HepG2 (cell line): ENCODE data around the gene GPX2. TPM values are rescaled to one million over a fixed set of nuclear protein-coding genes. Genes with fewer than 3 reads are reported as not detected.
A peak's percentile ranks its signal among the peaks of the same experiment; 100 is the strongest.

Source experiments
- ATAC-seq: fragments of 200-7000 bp; cut with Tn5 transposase; 3 replicates; pipeline ENCODE4 v1.9.1; 2020; ENCODE audit warnings: mild to moderate bottlenecking, moderate library complexity
- BruUV-seq: library from RNA; stranded (reverse); fragments of 400-500 nt; replicated peaks from 2 replicates; lab custom pipeline; 2021; lab: Mats Ljungman, UMichigan
- CTCF ChIA-PET: fragments of 300-600 bp; formaldehyde crosslinking; extraction: SDS; loops from one replicate; lab custom pipeline; 2021; ENCODE audit warnings: low total read pairs, inconsistent platforms, low intra/inter-chr PET ratio; lab: Yijun Ruan, JAX
- POLR2A ChIA-PET: fragments of 350-600 bp; sonication (Branson Sonifier 250); formaldehyde crosslinking; loops from one replicate; lab custom pipeline; 2020; ENCODE audit warnings: antibody characterized with exemption, inconsistent platforms; lab: Yijun Ruan, JAX
- DNase-seq: peaks from one replicate; pipeline ENCODE4 v3.0.0-alpha.2; 2015; ENCODE audit warnings: low spot score
- FAIRE-seq: peaks from 3 replicates; lab custom pipeline; 2011; peaks lifted over from hg19 to GRCh38; lab: Jason Lieb, UNC
- H2AFZ ChIP-seq: one replicate; pipeline ENCODE4 v1.6.1; 2011; ENCODE audit warnings: low read length, inconsistent platforms
- H3K27ac ChIP-seq: fragments of 300-600 bp; 3 replicates; pipeline ENCODE4 v1.8.0; 2011; ENCODE audit warnings: mixed run types, mild to moderate bottlenecking, mixed read lengths, low read length, inconsistent platforms; ENCODE audit not compliant: insufficient read depth; ENCODE audit errors: extremely low read length
- H3K27me3 ChIP-seq, 2 experiments: fragments of 200-600 bp in 1 of 2; 2 replicates in 1 of 2; 3 replicates in 1 of 2; pipeline versions ENCODE4 v1.6.0 to v1.8.0; 2011; ENCODE audit warnings: low read length in 2 of 2, mild to moderate bottlenecking in 2 of 2, moderate library complexity in 2 of 2, inconsistent platforms in 1 of 2; ENCODE audit not compliant: insufficient read depth in 2 of 2, control insufficient read depth in 1 of 2
- H3K36me3 ChIP-seq, 2 experiments: fragments of 200-600 bp in 1 of 2; replicated peaks in 1 of 2; 2 replicates in 1 of 2; 3 replicates in 1 of 2; pipeline versions ENCODE4 v1.5.1 to v1.8.0; 2011; ENCODE audit warnings: low read length in 2 of 2, inconsistent platforms in 1 of 2; ENCODE audit not compliant: insufficient read depth in 2 of 2, control insufficient read depth in 1 of 2
- H3K4me1 ChIP-seq: 2 replicates; pipeline ENCODE4 v1.5.1; 2012; ENCODE audit warnings: low read length, inconsistent platforms; ENCODE audit not compliant: insufficient read depth
- H3K4me2 ChIP-seq: 2 replicates; pipeline ENCODE4 v1.6.0; 2011; ENCODE audit warnings: low read depth, low read length, inconsistent platforms
- H3K4me3 ChIP-seq, 3 experiments: fragments of 200-600 bp in 1 of 3; sonication (generic), shearing (Covaris generic) in 1 of 3; replicated peaks in 1 of 3; 2 replicates each; pipeline ENCODE4 v1.5.1; 2011 to 2016; ENCODE audit warnings: low read length in 3 of 3, inconsistent platforms in 2 of 3, low read depth in 2 of 3, mild to moderate bottlenecking in 2 of 3, control low read depth in 1 of 3, mixed read lengths in 1 of 3; ENCODE audit not compliant: insufficient read depth in 1 of 3
- H3K79me2 ChIP-seq: one replicate; pipeline ENCODE4 v1.6.1; 2011; ENCODE audit warnings: low read length, inconsistent platforms; ENCODE audit not compliant: insufficient read depth
- H3K9ac ChIP-seq: 2 replicates; pipeline ENCODE4 v1.6.0; 2011; ENCODE audit warnings: mild to moderate bottlenecking, low read depth, low read length, inconsistent platforms; ENCODE audit not compliant: insufficient read depth
- H3K9me3 ChIP-seq: 2 replicates; pipeline ENCODE4 v1.5.1; 2012; ENCODE audit warnings: mild to moderate bottlenecking, low read length
- H4K20me1 ChIP-seq: 2 replicates; pipeline ENCODE4 v1.6.0; 2011; ENCODE audit warnings: inconsistent platforms, mild to moderate bottlenecking, low read length, moderate library complexity; ENCODE audit not compliant: insufficient read depth
- CHD4 ChIP-seq: fragments of 200-600 bp; sonication (generic); IDR thresholded peaks from 2 replicates; pipeline ENCODE4 v1.7.0; 2017; ENCODE audit warnings: mild to moderate bottlenecking, low read length, borderline replicate concordance
- ERF ChIP-seq: IDR thresholded peaks from 2 replicates; pipeline ENCODE4 v1.6.1; 2018; ENCODE audit warnings: missing biosample characterization, missing genetic modification reagents
- NFKB2 ChIP-seq: sonication (generic); formaldehyde crosslinking; IDR thresholded peaks from 2 replicates; pipeline ENCODE4 v1.4.0; 2020; ENCODE audit warnings: missing genetic modification reagents, borderline replicate concordance
- PTBP1 ChIP-seq: fragments of 200-400 bp; formaldehyde crosslinking; IDR thresholded peaks from 2 replicates; pipeline ENCODE4 v1.6.1; 2018; ENCODE audit warnings: low read length, low read depth; ENCODE audit not compliant: poor library complexity, severe bottlenecking
- SOX13 ChIP-seq, 3 experiments: fragments of 450-650 bp in 1 of 3; sonication (generic) in 1 of 3; formaldehyde crosslinking in 1 of 3; IDR thresholded peaks in 2 of 3; conservative IDR thresholded peaks in 1 of 3; 2 replicates each; pipeline versions ENCODE4 v1.5.0 to v1.6.1; 2016 to 2020; ENCODE audit warnings: antibody characterized with exemption in 1 of 3, mild to moderate bottlenecking in 1 of 3, missing compliant biosample characterization in 1 of 3, missing genetic modification reagents in 1 of 3, moderate library complexity in 1 of 3
- ZBTB21 ChIP-seq: sonication (generic); formaldehyde crosslinking; IDR thresholded peaks from 2 replicates; pipeline ENCODE4 v1.4.0; 2020; ENCODE audit warnings: missing genetic modification reagents
- ZBTB8A ChIP-seq: sonication (generic); formaldehyde crosslinking; IDR thresholded peaks from 2 replicates; pipeline ENCODE4 v1.4.0; 2020; ENCODE audit warnings: mild to moderate bottlenecking, low read depth, missing genetic modification reagents, borderline replicate concordance
- ZFX ChIP-seq: sonication (generic); formaldehyde crosslinking; IDR thresholded peaks from 2 replicates; pipeline ENCODE4 v1.4.0; 2020; ENCODE audit warnings: mild to moderate bottlenecking, low read depth, missing genetic modification reagents, moderate library complexity
- WGBS: methylation state at CpG from one replicate; pipeline ENCODE4 v1.1.6; 2017; ENCODE audit warnings: low lambda C conversion rate; 5-methylcytosine and 5-hydroxymethylcytosine counted together
- in situ Hi-C: cut with HindIII; loops from 2 replicates; pipeline ENCODE4 v1.10.0; 2017; ENCODE audit warnings: low pct_unique_long_range_greater_than_20kb; ENCODE audit not compliant: extremely low pct_ligation_motif_present
- intact Hi-C: fragments of 100-400 bp; cut with micrococcal nuclease; formaldehyde crosslinking; loops from one replicate; pipeline ENCODE4 v1.10.0; 2022; ENCODE audit not compliant: unreplicated experiment
- polyA plus RNA-seq, 8 experiments: library from polyadenylated mRNA; depleted of rRNA in 3 of 8; stranded (reverse) in 7 of 8; unstranded in 1 of 8; fragments of >200 nt; fragmentation: Illumina TruSeq in 4 of 8; extraction: Trizol in 4 of 8; gene quantifications; 2 replicates each; pipeline versions ENCODE4 v1.2.1 to v1.2.3, GENCODE V29; 2011 to 2016; ENCODE audit warnings: low read depth in 4 of 8, missing spikeins in 1 of 8, mixed read lengths in 1 of 8; ENCODE audit not compliant: insufficient read depth in 1 of 8
- total RNA-seq, 5 experiments: library from RNA; depleted of rRNA; stranded (reverse); fragments of >200 nt; fragmentation: Illumina TruSeq; extraction: Trizol; gene quantifications; 2 replicates each; pipeline ENCODE4 v1.2.3, GENCODE V29; 2016; ENCODE audit warnings: low read depth in 1 of 5
- TF ChIP-seq, protein P1 (sequence below): sonication (generic); formaldehyde crosslinking; IDR thresholded peaks from 2 replicates; pipeline ENCODE4 v1.5.0; 2020; ENCODE audit warnings: missing genetic modification reagents
- TF ChIP-seq, protein P2 (sequence below): sonication (generic); formaldehyde crosslinking; IDR thresholded peaks from 2 replicates; pipeline ENCODE4 v1.8.0; 2022; ENCODE audit warnings: mild to moderate bottlenecking, missing genetic modification reagents
- TF ChIP-seq, protein P3 (sequence below): sonication (generic); formaldehyde crosslinking; IDR thresholded peaks from 2 replicates; pipeline ENCODE4 v1.4.0; 2020; ENCODE audit warnings: missing genetic modification reagents, mild to moderate bottlenecking, borderline replicate concordance

GPX2 gene
- total and polyA plus RNA-seq, 2 of the 13 experiments (the other 11 are each of a cell fraction or from before 2014, with no cell fraction given), result 526 to 674 TPM

DNA sequence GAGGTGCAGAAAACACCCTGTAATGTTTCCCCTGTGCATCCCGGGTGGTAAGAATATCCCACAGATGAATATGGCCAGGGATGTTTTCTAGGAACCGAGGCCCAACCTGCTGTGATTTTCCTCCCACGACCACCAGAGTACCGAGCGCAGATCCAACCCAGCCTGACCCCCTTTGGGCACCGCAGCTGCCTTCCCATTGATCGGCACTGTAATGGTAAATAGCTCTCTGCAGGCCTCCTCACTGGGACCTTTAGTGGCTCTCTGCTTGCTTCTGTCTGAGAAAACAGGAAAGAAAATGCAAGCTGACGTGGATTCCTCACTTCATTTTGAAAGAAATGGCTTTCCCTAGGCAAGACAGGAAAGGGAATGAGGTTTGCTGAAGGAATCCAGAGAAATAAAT is 32.0 kb upstream of the GPX2 start:
- Histone ChIP-seq H3K79me2 (no peaks in the 10 kb centered on the region), H3K27me3 (no peaks in the 10 kb centered on the region; a peak in 1 of 5 replicates), H3K27ac (no peak overlapping the region), H3K9me3 (no peaks in the 10 kb centered on the region), H3K9ac (no peak overlapping the region), H3K36me3 (no peaks in the 10 kb centered on the region), H4K20me1 (no peaks in the 10 kb centered on the region), H3K4me2 (peak overlapping the region; percentile 12; the same call in 1 of the 2 replicates), H3K4me3 (no peak overlapping the region), H2AFZ (no peak overlapping the region), H3K4me1 (peaks cover 44% of the 10 kb centered on the region)
- CTCF ChIA-PET, result no interaction called here
- WGBS, result 58% methylated on average over 5 of the region's 8 CpGs
- TF ChIP-seq ZFX (0 out of 2 replicates have a peak, but pooled peaks have one; percentile 20), SOX13 (IDR thresholded peaks at IDR 0.05) (no peak), SOX13 (CRISPR knock-in tag; conservative IDR thresholded peaks at IDR 0.05 in 1 of 2, IDR thresholded peaks at IDR 0.05 in 1 of 2) (no peak)
- DNase-seq (no peak), ATAC-seq (no peak), FAIRE-seq (no peak)
- BruUV-seq, result no TSS peak
- in situ Hi-C loops (no loop called here), intact Hi-C loops (no loop called here)
- POLR2A ChIA-PET, result interaction anchor here (1.0 to 2.6 kb wide), 3 partner anchors 12 to 35 kb away, joined by 4 to 11 read pairs (median 10); partner anchors contain the start of genes FNTB and GPX2

DNA sequence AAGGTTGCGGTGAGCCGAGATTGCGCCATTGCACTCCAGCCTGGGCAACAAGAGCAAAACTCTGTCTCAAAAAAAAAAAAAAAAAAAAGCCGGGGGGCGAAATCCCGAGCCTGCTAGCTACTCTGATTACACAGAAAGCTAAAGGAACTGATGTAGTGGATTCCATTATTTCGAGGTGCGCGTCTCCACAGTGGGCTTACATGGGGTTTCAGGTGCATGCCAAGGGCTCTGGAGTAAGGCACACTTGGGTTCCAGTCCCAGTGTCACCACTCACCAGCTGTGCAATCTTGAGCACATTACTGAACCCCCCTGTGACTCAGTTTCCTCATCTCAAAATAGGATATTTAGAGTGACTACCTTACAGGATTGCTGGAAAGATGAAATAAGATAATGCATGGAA is 31.3 kb upstream of the GPX2 start:
- no peak for ATAC-seq
- in situ Hi-C loops (no loop called here), intact Hi-C loops (no loop called here)
- Histone ChIP-seq H3K27me3 (no peaks in the 10 kb centered on the region; a peak in 1 of 5 replicates), H3K4me1 (peaks cover 39% of the 10 kb centered on the region), H2AFZ (no peak overlapping the region), H3K4me3 (no peak overlapping the region), H3K9me3 (no peaks in the 10 kb centered on the region), H3K9ac (no peak overlapping the region), H3K79me2 (no peaks in the 10 kb centered on the region), H3K4me2 (no peak overlapping the region), H3K36me3 (no peaks in the 10 kb centered on the region), H3K27ac (no peak overlapping the region), H4K20me1 (no peaks in the 10 kb centered on the region)
- ChIA-PET CTCF (no interaction called here), POLR2A (interaction anchor here (0.7 to 2.6 kb wide), 4 partner anchors 13 to 34 kb away, joined by 3 to 11 read pairs (median 7); partner anchors contain the start of genes FNTB and GPX2)
- BruUV-seq, result no TSS peak
- WGBS, result 71% methylated on average over 9 of the region's 9 CpGs
- no peak for DNase-seq
- FAIRE-seq, result no peak
- TF ChIP-seq, protein P1, sequence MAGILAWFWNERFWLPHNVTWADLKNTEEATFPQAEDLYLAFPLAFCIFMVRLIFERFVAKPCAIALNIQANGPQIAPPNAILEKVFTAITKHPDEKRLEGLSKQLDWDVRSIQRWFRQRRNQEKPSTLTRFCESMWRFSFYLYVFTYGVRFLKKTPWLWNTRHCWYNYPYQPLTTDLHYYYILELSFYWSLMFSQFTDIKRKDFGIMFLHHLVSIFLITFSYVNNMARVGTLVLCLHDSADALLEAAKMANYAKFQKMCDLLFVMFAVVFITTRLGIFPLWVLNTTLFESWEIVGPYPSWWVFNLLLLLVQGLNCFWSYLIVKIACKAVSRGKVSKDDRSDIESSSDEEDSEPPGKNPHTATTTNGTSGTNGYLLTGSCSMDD (CRISPR knock-in tag), result no peak
- TF ChIP-seq NFKB2 (no peak), ERF (no peak), ZBTB21 (CRISPR knock-in tag) (no peak), PTBP1 (no peak), ZBTB8A (CRISPR knock-in tag) (no peak), CHD4 (no peak)
- TF ChIP-seq, protein P2, sequence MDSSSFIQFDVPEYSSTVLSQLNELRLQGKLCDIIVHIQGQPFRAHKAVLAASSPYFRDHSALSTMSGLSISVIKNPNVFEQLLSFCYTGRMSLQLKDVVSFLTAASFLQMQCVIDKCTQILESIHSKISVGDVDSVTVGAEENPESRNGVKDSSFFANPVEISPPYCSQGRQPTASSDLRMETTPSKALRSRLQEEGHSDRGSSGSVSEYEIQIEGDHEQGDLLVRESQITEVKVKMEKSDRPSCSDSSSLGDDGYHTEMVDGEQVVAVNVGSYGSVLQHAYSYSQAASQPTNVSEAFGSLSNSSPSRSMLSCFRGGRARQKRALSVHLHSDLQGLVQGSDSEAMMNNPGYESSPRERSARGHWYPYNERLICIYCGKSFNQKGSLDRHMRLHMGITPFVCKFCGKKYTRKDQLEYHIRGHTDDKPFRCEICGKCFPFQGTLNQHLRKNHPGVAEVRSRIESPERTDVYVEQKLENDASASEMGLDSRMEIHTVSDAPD (CRISPR knock-in tag), result no peak
- TF ChIP-seq, protein P3, sequence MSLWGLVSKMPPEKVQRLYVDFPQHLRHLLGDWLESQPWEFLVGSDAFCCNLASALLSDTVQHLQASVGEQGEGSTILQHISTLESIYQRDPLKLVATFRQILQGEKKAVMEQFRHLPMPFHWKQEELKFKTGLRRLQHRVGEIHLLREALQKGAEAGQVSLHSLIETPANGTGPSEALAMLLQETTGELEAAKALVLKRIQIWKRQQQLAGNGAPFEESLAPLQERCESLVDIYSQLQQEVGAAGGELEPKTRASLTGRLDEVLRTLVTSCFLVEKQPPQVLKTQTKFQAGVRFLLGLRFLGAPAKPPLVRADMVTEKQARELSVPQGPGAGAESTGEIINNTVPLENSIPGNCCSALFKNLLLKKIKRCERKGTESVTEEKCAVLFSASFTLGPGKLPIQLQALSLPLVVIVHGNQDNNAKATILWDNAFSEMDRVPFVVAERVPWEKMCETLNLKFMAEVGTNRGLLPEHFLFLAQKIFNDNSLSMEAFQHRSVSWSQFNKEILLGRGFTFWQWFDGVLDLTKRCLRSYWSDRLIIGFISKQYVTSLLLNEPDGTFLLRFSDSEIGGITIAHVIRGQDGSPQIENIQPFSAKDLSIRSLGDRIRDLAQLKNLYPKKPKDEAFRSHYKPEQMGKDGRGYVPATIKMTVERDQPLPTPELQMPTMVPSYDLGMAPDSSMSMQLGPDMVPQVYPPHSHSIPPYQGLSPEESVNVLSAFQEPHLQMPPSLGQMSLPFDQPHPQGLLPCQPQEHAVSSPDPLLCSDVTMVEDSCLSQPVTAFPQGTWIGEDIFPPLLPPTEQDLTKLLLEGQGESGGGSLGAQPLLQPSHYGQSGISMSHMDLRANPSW (CRISPR knock-in tag), result no peak
